H9 (cell line): ENCODE results near the gene UBA1. TPM values are rescaled to one million over a fixed set of nuclear protein-coding genes. Genes with fewer than 3 reads are reported as not detected.

ENCODE experiments used
- DNase-seq: peaks from one replicate; pipeline ENCODE4 v3.0.0-alpha.2; 2017
- H2AFZ ChIP-seq: one replicate; pipeline ENCODE4 v1.6.1; 2013; ENCODE audit warnings: mild to moderate bottlenecking, low read length, control low read depth, moderate library complexity
- H2AK5ac ChIP-seq: 2 replicates; pipeline ENCODE4 v1.6.1; 2013; ENCODE audit warnings: low read length, control low read depth, mixed read lengths; ENCODE audit not compliant: insufficient read length
- H2BK120ac ChIP-seq: one replicate; pipeline ENCODE4 v1.6.1; 2013; ENCODE audit warnings: low read depth, mild to moderate bottlenecking, low read length, control low read depth, inconsistent platforms; ENCODE audit not compliant: poor library complexity, severe bottlenecking
- H2BK12ac ChIP-seq: 2 replicates; pipeline ENCODE4 v1.6.1; 2013; ENCODE audit warnings: low read length, control low read depth, mixed read lengths, low read depth; ENCODE audit not compliant: insufficient read length
- H2BK15ac ChIP-seq: 2 replicates; pipeline ENCODE4 v1.6.1; 2013; ENCODE audit warnings: low read depth, low read length, control low read depth
- H2BK20ac ChIP-seq: one replicate; pipeline ENCODE4 v1.6.1; 2013; ENCODE audit warnings: low read depth, mild to moderate bottlenecking, low read length, control low read depth, inconsistent platforms; ENCODE audit not compliant: poor library complexity, severe bottlenecking
- H2BK5ac ChIP-seq: 2 replicates; pipeline ENCODE4 v1.6.1; 2013; ENCODE audit warnings: low read length, control low read depth, mixed read lengths; ENCODE audit not compliant: insufficient read length
- H3K14ac ChIP-seq: 2 replicates; pipeline ENCODE4 v1.6.1; 2013; ENCODE audit warnings: low read length, control low read depth; ENCODE audit not compliant: insufficient read depth
- H3K18ac ChIP-seq: 2 replicates; pipeline ENCODE4 v1.6.1; 2013; ENCODE audit warnings: low read depth, mild to moderate bottlenecking, mixed read lengths, low read length, control low read depth; ENCODE audit not compliant: insufficient read length
- H3K23ac ChIP-seq: 2 replicates; pipeline ENCODE4 v1.6.1; 2013; ENCODE audit warnings: low read length, control low read depth, mixed read lengths, low read depth; ENCODE audit not compliant: insufficient read length
- H3K23me2 ChIP-seq: 2 replicates; pipeline ENCODE4 v1.6.1; 2013; ENCODE audit warnings: low read depth, mild to moderate bottlenecking, mixed read lengths, low read length, control low read depth; ENCODE audit not compliant: insufficient read length, poor library complexity, severe bottlenecking
- H3K27ac ChIP-seq: 2 replicates; pipeline ENCODE4 v1.5.1; 2013; ENCODE audit warnings: low read length, control low read depth, mixed read lengths, low read depth; ENCODE audit not compliant: insufficient read length
- H3K27me3 ChIP-seq: 2 replicates; pipeline ENCODE4 v1.6.1; 2013; ENCODE audit warnings: low read length, control low read depth, inconsistent platforms; ENCODE audit not compliant: insufficient read depth
- H3K4ac ChIP-seq: 2 replicates; pipeline ENCODE4 v1.6.1; 2013; ENCODE audit warnings: low read depth, mild to moderate bottlenecking, control low read depth, inconsistent platforms, low read length, moderate library complexity
- H3K4me1 ChIP-seq: 2 replicates; pipeline ENCODE4 v1.6.1; 2013; ENCODE audit warnings: low read length, control low read depth, inconsistent platforms; ENCODE audit not compliant: insufficient read depth
- H3K4me2 ChIP-seq: 2 replicates; pipeline ENCODE4 v1.6.1; 2013; ENCODE audit warnings: low read length, control low read depth, mixed read lengths; ENCODE audit not compliant: insufficient read length, insufficient read depth
- H3K56ac ChIP-seq: 2 replicates; pipeline ENCODE4 v1.6.1; 2013; ENCODE audit warnings: low read depth, mild to moderate bottlenecking, mixed read lengths, low read length, control low read depth; ENCODE audit not compliant: insufficient read length
- H3K79me1 ChIP-seq: 2 replicates; pipeline ENCODE4 v1.6.1; 2013; ENCODE audit warnings: low read depth, mild to moderate bottlenecking, moderate library complexity, low read length, control low read depth, inconsistent platforms; ENCODE audit not compliant: insufficient read depth, poor library complexity, severe bottlenecking
- H3K79me2 ChIP-seq: 2 replicates; pipeline ENCODE4 v1.6.1; 2013; ENCODE audit warnings: low read length, control low read depth, inconsistent platforms; ENCODE audit not compliant: insufficient read depth
- H3K9ac ChIP-seq: 2 replicates; pipeline ENCODE4 v1.6.1; 2013; ENCODE audit warnings: low read length, control low read depth, mixed read lengths; ENCODE audit not compliant: insufficient read length; ENCODE audit errors: extremely low read depth
- H3K9me3 ChIP-seq: one replicate; pipeline ENCODE4 v1.6.1; 2013; ENCODE audit warnings: low read depth, low read length, inconsistent platforms; ENCODE audit not compliant: control insufficient read depth
- H3T11ph ChIP-seq: one replicate; pipeline ENCODE4 v1.6.1; 2013; ENCODE audit warnings: mild to moderate bottlenecking, low read length, control low read depth, inconsistent platforms
- H4K20me1 ChIP-seq: one replicate; pipeline ENCODE4 v1.6.1; 2013; ENCODE audit not compliant: control insufficient read depth, insufficient read length, insufficient read depth
- H4K5ac ChIP-seq: 2 replicates; pipeline ENCODE4 v1.6.1; 2013; ENCODE audit warnings: low read depth, mild to moderate bottlenecking, mixed read lengths, low read length, control low read depth; ENCODE audit not compliant: insufficient read length
- H4K8ac ChIP-seq: replicated peaks from 2 replicates; pipeline ENCODE4 v1.6.1; 2013; ENCODE audit warnings: low read length, control low read depth, mixed read lengths, low read depth; ENCODE audit not compliant: insufficient read length
- H4K91ac ChIP-seq: 2 replicates; pipeline ENCODE4 v1.6.1; 2013; ENCODE audit warnings: low read depth, mild to moderate bottlenecking, moderate library complexity, mixed read lengths, low read length, control low read depth; ENCODE audit not compliant: insufficient read length
- H3K27ac Mint-ChIP-seq, 3 experiments: 2 replicates in 2 of 3; 3 replicates in 1 of 3; pipeline ENCODE4 v1.8.0; 2020 to 2021; ENCODE audit warnings: mixed read lengths in 3 of 3, mild to moderate bottlenecking in 1 of 3, moderate library complexity in 1 of 3
- H3K27me3 Mint-ChIP-seq: 2 replicates; pipeline ENCODE4 v1.8.0; 2021; ENCODE audit warnings: low read depth, mild to moderate bottlenecking, moderate library complexity, mixed read lengths
- H3K36me3 Mint-ChIP-seq, 3 experiments: 2 replicates in 2 of 3; 3 replicates in 1 of 3; pipeline ENCODE4 v1.8.0; 2020 to 2021; ENCODE audit warnings: low read depth in 3 of 3, mixed read lengths in 3 of 3; ENCODE audit not compliant: insufficient read depth in 1 of 3
- H3K4me1 Mint-ChIP-seq, 2 experiments: 2 replicates each; pipeline ENCODE4 v1.8.0; 2020; ENCODE audit warnings: mixed read lengths in 2 of 2
- H3K4me3 Mint-ChIP-seq, 2 experiments: 2 replicates in 1 of 2; 3 replicates in 1 of 2; pipeline ENCODE4 v1.8.0; 2020 to 2021; ENCODE audit warnings: mild to moderate bottlenecking in 2 of 2, mixed read lengths in 2 of 2, moderate library complexity in 1 of 2
- H3K9me3 Mint-ChIP-seq, 2 experiments: 2 replicates in 1 of 2; 3 replicates in 1 of 2; pipeline ENCODE4 v1.8.0; 2020; ENCODE audit warnings: mild to moderate bottlenecking in 2 of 2, mixed read lengths in 2 of 2, moderate library complexity in 1 of 2
- CTCF ChIP-seq: fragments of 200-600 bp; sonication (generic); conservative IDR thresholded peaks from 3 replicates; pipeline ENCODE4 v1.8.0; 2021; ENCODE audit warnings: antibody characterized with exemption, mild to moderate bottlenecking
- WGBS: extraction: QIAGEN DNeasy Blood & Tissue Kit; methylation state at CpG from one replicate; pipeline ENCODE4 v1.1.7; 2013; ENCODE audit warnings: missing lambda C conversion rate, low lambda C conversion rate, mixed read lengths; ENCODE audit not compliant: insufficient read length; ENCODE audit errors: extremely low coverage; 5-methylcytosine and 5-hydroxymethylcytosine counted together
- total RNA-seq: library from RNA; stranded (reverse); gene quantifications from 2 replicates; pipeline ENCODE4 v1.2.1, GENCODE V29; 2021

The UBA1 gene
- total RNA-seq, 1 experiment from 2014 or later = 427 TPM

- Mint-ChIP-seq H3K27me3 (peaks cover 1% of the 10 kb centered on the region; the same call in 1 of the 2 replicates), H3K36me3 (peaks cover 30 to 58% (median 52%) of the 10 kb centered on the region in 3 experiments), H3K4me3 (no peak overlapping the region), H3K4me1 (peaks cover 0 to 5% of the 10 kb centered on the region in 2 experiments; a peak in 1 of 4 replicates), H3K9me3 (peaks cover 52 to 77% of the 10 kb centered on the region in 2 experiments), H3K27ac (no peak overlapping the region)
- no peaks in the 10 kb centered on the region for H3K79me2 ChIP-seq
- no peak overlapping the region for H2BK20ac ChIP-seq
- no peak overlapping the region for H4K5ac ChIP-seq
- H3K4me2 ChIP-seq = no peak overlapping the region
- TF ChIP-seq CTCF = no peak
- no peaks in the 10 kb centered on the region for H4K20me1 ChIP-seq
- H3K4ac ChIP-seq = no peak overlapping the region
- no peaks in the 10 kb centered on the region for H3K27me3 ChIP-seq
- no CpG with 5 or more reads among the region's 17 CpGs for WGBS
- no peak overlapping the region for H3K56ac ChIP-seq
- no peaks in the 10 kb centered on the region for H3K4me1 ChIP-seq
- H3K23ac ChIP-seq = no peak overlapping the region
- H2BK120ac ChIP-seq = no peak overlapping the region
- H3K27ac ChIP-seq = no peak overlapping the region
- H2AFZ ChIP-seq = no peak overlapping the region
- no peaks in the 10 kb centered on the region for H3K79me1 ChIP-seq
- DNase-seq = no peak
- no peak overlapping the region for H2BK5ac ChIP-seq
- H2AK5ac ChIP-seq = no peak overlapping the region
- H2BK15ac ChIP-seq = no peak overlapping the region
- no peak overlapping the region for H3K18ac ChIP-seq
- H4K8ac ChIP-seq = no peak overlapping the region
- H4K91ac ChIP-seq = no peak overlapping the region
- H3K14ac ChIP-seq = no peak overlapping the region
- no peak overlapping the region for H3K9ac ChIP-seq
- no peaks in the 10 kb centered on the region for H3K9me3 ChIP-seq
- H3K23me2 ChIP-seq = no peaks in the 10 kb centered on the region
- H2BK12ac ChIP-seq = no peak overlapping the region
- no peak overlapping the region for H3T11ph ChIP-seq
Observed at GRCh38 chrX:47185241-47185640, 8.4 kb upstream of the UBA1 start.
